ENCODE measurements around the gene HSPBP1. TPM values are rescaled to one million over a fixed set of nuclear protein-coding genes. Genes with fewer than 3 reads are reported as not detected.

HSPBP1 gene
- total and polyA plus RNA-seq, 9 of the 15 experiments (the other 6 are each of a cell fraction or from before 2014, with no cell fraction given): 0.83 to 81.3 (median 21.8) TPM

DNA sequence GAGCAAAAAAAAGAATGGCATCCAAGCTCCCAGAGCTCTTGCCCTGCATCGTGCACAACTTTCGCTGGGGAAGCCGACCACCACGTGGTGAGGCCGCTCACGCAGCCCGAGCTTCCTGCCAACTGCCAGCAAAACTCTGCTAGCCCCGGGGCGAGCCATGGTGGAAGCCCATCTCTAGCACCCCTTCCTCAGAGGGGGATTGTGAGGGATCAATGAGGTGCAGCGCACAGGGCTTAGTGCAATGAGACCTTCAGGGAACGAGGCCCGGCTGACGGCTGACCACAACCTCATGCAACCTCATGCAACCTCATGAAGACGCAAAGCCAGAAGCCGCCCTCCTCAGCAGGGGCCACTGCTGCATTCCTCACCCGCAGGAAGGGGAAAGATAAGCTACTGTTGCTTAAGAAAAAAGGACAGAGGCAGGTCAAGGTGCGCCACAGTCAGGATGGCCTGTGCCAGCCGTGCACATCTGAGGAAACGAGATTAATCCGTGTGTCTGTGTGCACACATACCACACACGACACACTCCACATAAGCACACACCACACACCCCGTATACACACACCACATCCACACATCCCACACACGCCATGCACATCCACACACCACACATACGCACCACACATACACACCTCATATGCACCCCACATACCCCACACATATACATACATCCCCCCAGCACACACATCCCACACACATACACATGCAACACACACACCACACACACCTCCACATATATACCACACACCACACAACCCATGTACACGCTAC, 9.6 kb downstream of the HSPBP1 start (continued):
- TF ChIP-seq RREB1 (CRISPR knock-in tag; IDR thresholded peaks at IDR 0.05) (no peak), THRAP3 (IDR thresholded peaks at IDR 0.05; ENCODE audit: borderline replicate concordance) (0 out of 2 replicates have a peak, but pooled peaks have one; percentile 49), RFX7 (CRISPR knock-in tag; IDR thresholded peaks at IDR 0.05) (no peak), SPI1 (IDR thresholded peaks at IDR 0.05; ENCODE audit: borderline replicate concordance, low read depth, low read length) (no peak), RBM34 (IDR thresholded peaks at IDR 0.05; ENCODE audit: borderline replicate concordance, insufficient read depth, low read length) (no peak), GTF2A2 (tag; IDR thresholded peaks at IDR 0.05) (no peak), ZNF282 (CRISPR knock-in tag; IDR thresholded peaks at IDR 0.05) (no peak), WHSC1 (IDR thresholded peaks at IDR 0.05; ENCODE audit: low read length) (no peak), ZNF41 (CRISPR knock-in tag; conservative IDR thresholded peaks at IDR 0.05) (peak; percentile 42; the same call in 1 of the 2 replicates)
- TF ChIP-seq, protein P1, sequence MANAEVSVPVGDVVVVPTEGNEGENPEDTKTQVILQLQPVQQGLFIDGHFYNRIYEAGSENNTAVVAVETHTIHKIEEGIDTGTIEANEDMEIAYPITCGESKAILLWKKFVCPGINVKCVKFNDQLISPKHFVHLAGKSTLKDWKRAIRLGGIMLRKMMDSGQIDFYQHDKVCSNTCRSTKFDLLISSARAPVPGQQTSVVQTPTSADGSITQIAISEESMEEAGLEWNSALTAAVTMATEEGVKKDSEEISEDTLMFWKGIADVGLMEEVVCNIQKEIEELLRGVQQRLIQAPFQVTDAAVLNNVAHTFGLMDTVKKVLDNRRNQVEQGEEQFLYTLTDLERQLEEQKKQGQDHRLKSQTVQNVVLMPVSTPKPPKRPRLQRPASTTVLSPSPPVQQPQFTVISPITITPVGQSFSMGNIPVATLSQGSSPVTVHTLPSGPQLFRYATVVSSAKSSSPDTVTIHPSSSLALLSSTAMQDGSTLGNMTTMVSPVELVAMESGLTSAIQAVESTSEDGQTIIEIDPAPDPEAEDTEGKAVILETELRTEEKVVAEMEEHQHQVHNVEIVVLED (CRISPR knock-in tag; IDR thresholded peaks at IDR 0.05): 0 out of 2 replicates have a peak, but pooled peaks have one; percentile 21
- TF ChIP-seq, protein P2, sequence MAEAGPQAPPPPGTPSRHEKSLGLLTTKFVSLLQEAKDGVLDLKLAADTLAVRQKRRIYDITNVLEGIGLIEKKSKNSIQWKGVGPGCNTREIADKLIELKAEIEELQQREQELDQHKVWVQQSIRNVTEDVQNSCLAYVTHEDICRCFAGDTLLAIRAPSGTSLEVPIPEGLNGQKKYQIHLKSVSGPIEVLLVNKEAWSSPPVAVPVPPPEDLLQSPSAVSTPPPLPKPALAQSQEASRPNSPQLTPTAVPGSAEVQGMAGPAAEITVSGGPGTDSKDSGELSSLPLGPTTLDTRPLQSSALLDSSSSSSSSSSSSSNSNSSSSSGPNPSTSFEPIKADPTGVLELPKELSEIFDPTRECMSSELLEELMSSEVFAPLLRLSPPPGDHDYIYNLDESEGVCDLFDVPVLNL (CRISPR knock-in tag; IDR thresholded peaks at IDR 0.05; ENCODE audit: low read depth): no peak
- TF ChIP-seq, protein P3, sequence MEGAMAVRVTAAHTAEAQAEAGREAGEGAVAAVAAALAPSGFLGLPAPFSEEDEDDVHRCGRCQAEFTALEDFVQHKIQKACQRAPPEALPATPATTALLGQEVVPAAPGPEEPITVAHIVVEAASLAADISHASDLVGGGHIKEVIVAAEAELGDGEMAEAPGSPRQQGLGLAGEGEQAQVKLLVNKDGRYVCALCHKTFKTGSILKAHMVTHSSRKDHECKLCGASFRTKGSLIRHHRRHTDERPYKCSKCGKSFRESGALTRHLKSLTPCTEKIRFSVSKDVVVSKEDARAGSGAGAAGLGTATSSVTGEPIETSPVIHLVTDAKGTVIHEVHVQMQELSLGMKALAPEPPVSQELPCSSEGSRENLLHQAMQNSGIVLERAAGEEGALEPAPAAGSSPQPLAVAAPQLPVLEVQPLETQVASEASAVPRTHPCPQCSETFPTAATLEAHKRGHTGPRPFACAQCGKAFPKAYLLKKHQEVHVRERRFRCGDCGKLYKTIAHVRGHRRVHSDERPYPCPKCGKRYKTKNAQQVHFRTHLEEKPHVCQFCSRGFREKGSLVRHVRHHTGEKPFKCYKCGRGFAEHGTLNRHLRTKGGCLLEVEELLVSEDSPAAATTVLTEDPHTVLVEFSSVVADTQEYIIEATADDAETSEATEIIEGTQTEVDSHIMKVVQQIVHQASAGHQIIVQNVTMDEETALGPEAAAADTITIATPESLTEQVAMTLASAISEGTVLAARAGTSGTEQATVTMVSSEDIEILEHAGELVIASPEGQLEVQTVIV (CRISPR knock-in tag; IDR thresholded peaks at IDR 0.05; ENCODE audit: borderline replicate concordance): no peak
